T-helper 9 cell (primary cell): ENCODE results near the gene SLC25A1.

ENCODE experiments used
- DNase-seq: peaks from one replicate; pipeline ENCODE4 v3.0.0-alpha.2; 2020
- total RNA-seq, 2 donors: gene quantifications; one replicate each; lab custom pipeline; 2026; lab: John Stamatoyannopoulos, UW

SLC25A1 gene
- 22.0 to 47.7 reads per million in 2 donors for total RNA-seq

DNA sequence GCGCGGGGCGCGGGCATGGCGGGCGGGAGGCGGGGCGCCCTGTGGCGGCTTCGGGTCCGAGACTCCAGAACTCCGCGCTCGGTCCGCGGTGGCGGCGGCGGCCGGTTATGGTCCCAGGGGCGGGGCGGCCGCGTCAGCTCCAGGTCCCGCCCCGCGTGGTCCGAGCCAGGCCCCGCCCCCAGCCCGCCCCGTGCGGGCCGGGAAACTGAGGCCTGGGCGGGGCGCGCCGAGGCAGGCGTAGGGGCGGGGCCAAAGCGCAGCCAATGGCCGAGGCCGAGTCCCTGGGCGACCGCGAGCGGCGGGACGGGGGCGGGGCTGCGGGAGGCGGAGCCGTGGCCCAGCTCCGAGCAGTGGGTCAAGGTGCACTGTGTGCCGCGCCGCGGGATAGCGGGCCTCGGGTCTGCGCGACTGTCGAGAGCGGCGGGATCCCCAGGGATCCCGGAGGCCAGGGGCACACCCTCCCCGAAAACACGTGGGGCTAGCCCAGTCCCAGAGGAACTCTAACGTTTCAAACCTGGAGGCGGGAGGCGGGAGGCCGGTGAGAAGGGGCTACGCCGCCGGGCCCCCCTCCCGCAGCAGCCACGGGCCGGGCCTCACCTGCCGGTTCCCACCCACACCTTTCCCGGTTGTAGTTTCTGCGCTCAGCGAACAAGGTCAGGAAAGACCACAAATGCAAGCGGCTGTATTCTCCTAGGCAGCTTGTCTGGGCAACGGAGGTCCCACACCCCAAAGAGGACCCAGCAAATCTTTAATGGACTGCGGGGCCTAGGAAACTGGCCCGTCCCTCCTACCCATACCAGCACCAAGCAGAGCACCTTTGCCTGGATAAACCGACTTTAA, at the start of gene SLC25A1:
Gene SLC25A1, minus strand, starts transcription at position 80 of the 840 bp plus-strand sequence. Its CDS starts 63 bp downstream, at position 17.
- DNase-seq: peak; percentile 62

DNA sequence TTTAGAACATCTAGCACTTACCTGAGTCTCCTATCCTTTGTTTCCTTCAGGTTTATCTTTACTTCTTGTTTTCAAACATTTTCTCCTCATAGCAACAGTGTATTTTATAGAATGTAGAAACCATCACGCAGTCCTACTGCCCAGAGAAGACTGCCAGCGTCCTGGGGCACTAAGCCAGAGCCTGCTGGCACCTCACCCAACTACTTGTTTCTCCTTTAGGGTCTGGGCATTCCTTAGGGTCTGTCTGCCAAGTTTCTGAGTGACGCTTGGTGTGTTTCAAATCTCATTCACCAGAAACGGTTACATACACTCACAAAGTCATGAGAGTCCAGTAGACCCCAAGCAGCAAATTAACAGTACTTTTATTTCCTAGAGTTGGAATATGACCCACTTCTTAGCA, 49.6 kb upstream of the SLC25A1 start:
- DNase-seq: no peak

DNA sequence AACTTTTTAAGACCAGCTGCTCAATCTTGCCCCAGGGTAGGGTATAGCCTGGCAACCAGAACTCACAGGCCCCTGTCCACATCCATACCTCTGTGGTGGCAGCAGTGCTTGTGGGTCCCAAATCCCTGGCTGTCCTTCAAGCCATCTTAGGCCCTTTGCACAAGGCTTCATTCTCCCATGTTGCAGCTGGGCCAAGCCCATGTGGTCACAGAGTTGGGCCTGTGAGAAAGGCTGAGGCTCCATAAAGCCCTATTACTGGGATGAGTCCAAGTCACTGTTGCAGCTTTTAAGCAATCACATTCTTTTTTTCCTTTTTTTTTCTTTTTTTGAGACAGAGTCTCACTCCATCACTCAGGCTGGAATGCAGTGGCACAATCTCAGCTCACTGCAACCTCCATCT, 47.9 kb upstream of the SLC25A1 start:
- DNase-seq: no peak

- DNase-seq: no peak
Observed at GRCh38 chr22:19225560-19225959, 47.0 kb upstream of the SLC25A1 start.

GRCh38 chr22:19224985-19225384, 46.4 kb upstream of the SLC25A1 start:
- DNase-seq: no peak

GRCh38 chr22:19224557-19224956, 46.0 kb upstream of the SLC25A1 start:
- DNase-seq: no peak

DNA sequence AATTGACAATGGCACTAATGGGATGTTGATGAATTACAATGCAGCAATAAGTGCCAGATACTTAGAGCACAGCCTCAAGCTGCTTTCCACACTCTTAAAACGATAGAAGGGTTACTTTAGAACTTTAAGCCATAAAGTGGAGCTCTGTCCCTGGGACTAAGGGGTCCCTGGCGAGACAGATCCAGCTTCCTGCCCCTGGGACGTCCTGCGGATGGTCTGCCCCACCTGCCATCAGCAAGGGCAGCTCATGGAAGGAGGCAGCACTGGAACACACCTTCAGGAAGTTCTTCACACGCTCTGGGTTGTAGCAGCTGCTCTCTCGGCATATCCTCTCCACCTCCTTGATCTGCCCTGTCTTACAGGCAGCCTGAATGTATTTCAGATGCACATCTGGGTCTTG, 45.1 kb upstream of the SLC25A1 start:
- no peak for DNase-seq

GRCh38 chr22:19223110-19223509, 44.6 kb upstream of the SLC25A1 start:
- no peak for DNase-seq

- DNase-seq: no peak
Observed at GRCh38 chr22:19222242-19223005, 43.9 kb upstream of the SLC25A1 start.

GRCh38 chr22:19220867-19221266, 42.3 kb upstream of the SLC25A1 start:
- DNase-seq: no peak

- DNase-seq: no peak
Observed at GRCh38 chr22:19218541-19219233, 40.2 kb upstream of the SLC25A1 start.

DNA sequence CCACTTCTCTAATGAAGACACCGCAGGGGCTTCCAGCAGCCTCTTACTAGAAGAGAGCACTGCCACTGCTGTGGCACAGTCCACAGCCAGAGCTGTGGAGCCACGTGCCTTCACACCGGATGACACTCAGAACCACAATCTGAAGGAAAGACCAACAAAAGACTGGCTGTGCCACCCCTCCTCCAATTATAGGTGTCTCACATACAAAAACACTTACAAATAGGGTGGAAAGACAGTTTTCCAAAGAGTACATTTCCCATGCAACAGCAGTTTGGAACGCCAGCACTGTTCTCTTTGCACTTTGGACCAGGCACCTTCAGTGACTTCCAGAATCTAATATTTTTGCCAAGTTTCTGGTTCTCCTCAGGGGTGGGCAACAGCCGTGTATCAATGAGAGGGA, 38.0 kb upstream of the SLC25A1 start:
- no peak for DNase-seq

DNA sequence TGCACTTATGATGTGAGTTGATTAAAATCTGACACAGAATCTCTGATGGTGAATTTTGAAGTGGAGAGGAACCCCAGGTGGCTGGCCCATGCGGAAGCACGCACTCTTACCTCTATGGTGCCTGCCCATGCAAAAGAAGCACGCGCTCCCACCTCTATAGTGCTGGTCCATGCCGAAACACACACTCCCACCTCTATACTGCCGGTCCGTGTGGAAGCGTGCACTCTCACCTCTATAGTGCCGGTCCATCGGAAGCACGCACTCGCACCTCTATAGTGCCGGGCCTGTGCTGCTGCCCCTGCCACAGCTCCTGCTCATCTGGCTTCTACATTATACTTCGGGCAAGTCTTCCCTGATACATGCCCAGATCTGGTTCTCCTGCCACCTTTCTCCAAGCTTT, 36.8 kb upstream of the SLC25A1 start:
- no peak for DNase-seq

GRCh38 chr22:19214078-19214473, 35.5 kb upstream of the SLC25A1 start:
- no peak for DNase-seq

GRCh38 chr22:19213442-19214077, 35.0 kb upstream of the SLC25A1 start:
- DNase-seq: no peak

DNA sequence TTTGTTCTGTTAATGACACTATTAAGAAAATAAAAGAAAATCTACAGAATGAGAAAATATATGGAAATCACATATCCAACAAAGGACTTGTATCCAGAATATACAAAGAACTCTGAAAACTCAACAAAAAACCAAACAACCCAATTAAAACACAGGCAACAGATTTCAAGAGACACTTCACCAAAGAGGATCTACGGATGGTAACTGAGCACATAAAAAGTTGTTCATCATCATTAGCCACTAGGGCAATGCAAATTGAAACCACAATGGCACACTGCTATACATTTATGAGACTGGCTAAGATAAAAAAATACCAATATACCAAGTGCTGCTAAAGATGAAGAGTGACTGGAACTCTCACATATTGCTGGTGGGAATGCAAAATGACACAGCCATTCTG, 34.5 kb upstream of the SLC25A1 start:
- DNase-seq: no peak

- no peak for DNase-seq
Observed at GRCh38 chr22:19212302-19212870, 33.9 kb upstream of the SLC25A1 start.

DNA sequence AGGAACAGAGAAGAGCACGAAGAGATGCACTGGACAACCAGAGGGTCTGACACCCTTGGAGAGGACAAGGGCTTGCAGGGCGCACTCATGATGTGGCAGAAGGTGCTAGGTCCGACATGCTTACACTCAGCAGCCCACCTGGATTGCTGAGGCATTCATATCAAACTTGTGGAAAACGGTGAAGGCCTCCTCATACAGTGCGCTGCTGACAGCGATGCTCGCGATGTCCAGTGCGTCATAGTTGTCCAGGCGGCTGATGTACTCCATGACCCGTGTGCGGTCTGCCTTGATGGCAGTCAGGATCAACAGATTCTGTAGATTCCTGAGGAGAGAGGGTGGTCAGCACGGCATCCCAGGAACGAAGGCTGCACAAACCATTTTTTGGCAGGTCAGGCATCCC, 31.7 kb upstream of the SLC25A1 start:
- no peak for DNase-seq

DNA sequence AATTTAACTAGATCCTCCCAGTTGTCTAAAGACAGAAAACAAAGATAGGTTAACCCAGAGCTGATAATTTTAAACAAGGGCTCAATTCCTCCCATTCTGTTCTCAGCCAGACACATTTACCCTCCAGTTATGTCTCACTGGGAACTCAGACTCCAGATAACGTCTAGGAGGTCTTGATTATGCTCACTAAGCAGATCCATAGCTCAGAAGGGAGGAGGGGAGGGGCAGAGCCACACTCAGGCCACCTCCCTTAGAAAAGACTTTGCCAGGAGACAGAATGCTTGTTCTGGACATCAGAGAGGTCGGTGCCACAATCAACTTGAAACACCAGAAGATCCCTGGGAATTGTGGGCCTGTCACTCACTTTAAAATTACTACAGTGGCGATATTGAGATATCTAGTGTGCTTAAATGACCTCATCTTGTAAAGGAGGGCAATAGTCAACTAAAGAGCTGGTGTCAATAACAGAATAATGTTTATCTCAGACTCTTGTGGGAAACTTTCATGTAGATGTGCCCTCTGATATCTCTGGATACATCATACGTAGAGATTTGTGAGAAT, 29.8 kb upstream of the SLC25A1 start:
- DNase-seq: no peak

GRCh38 chr22:19207884-19208283, 29.3 kb upstream of the SLC25A1 start:
- no peak for DNase-seq

DNA sequence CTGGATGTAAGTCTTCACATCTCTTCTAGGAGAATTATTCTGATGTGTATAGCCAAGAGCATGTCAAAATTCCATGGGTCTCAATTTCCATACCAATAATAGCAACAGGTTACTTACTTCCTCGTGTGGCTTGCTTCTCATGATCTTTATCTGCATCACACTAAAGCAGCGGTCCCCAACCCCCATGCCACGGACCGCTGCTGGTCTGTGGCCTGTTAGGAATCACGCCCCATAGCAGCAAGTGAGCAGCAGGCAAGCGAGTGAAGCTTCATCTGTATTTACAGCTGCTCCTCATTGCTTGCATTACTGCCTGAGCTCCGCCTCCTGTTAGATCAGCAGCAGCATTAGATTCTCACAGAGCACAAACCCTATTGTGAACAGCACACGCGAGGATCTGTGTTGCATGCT, 28.9 kb upstream of the SLC25A1 start:
- no peak for DNase-seq

DNA sequence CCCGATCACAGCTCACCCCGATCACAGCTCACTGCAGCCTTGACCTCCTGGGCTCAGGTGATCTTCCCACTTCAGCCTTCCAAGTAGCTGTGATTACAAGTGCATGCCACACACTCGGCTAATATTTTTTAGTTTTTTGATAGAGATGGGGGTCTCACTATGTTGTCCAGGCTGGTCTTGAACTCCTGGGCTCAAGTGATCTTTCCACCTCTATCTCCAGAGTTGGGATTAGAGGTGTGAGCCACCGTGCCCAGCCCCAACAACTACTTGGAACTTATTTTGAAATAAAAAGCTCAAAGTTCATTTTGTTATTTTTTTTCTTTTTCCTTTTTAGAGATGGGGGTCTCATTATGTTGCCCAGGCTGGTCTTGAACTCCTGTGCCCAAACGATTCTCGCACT, 27.8 kb upstream of the SLC25A1 start:
- no peak for DNase-seq
